B cell (primary cell): ENCODE data around the gene SPINK1. TPM values are rescaled to one million over a fixed set of nuclear protein-coding genes. Genes with fewer than 3 reads are reported as not detected.

Source experiments
- ATAC-seq: fragments of 200-7000 bp; cut with Tn5 transposase; one replicate; pipeline ENCODE4 v1.10.0; 2021; ENCODE audit warnings: low read depth, mild to moderate bottlenecking, moderate number of reproducible peaks, moderate library complexity
- CTCF ChIA-PET: fragments of 350-600 bp; sonication (Branson Sonifier 250); formaldehyde crosslinking; loops from one replicate; lab custom pipeline; 2021; ENCODE audit warnings: antibody characterized with exemption, inconsistent platforms; lab: Charles Lee
- POLR2A ChIA-PET: fragments of 350-600 bp; sonication (Branson Sonifier 250); formaldehyde crosslinking; loops from one replicate; lab custom pipeline; 2021; ENCODE audit warnings: antibody characterized with exemption; lab: Charles Lee
- DNase-seq: peaks from one replicate; pipeline ENCODE4 v3.0.0; 2013
- H2AFZ ChIP-seq: 2 replicates; pipeline ENCODE4 v1.6.1; 2012; ENCODE audit warnings: mild to moderate bottlenecking, low read depth, low read length; ENCODE audit not compliant: insufficient read depth, poor library complexity, severe bottlenecking
- H3K27ac ChIP-seq, 2 donors: 1 replicate in 1 of 2; 2 replicates in 1 of 2; pipeline ENCODE4 v1.5.1; 2012 to 2013; ENCODE audit warnings: low read length in 2 of 2, mild to moderate bottlenecking in 2 of 2, moderate library complexity in 1 of 2
- H3K27me3 ChIP-seq, 4 experiments: fragments of 200-600 bp in 1 of 4; sonication (generic) in 1 of 4; replicated peaks in 1 of 4; 1 replicate in 2 of 4; 2 replicates in 2 of 4; pipeline versions ENCODE4 v1.6.1 to v1.7.0; 2013 to 2016; ENCODE audit warnings: low read length in 3 of 4, mild to moderate bottlenecking in 2 of 4, mixed read lengths in 1 of 4, moderate library complexity in 1 of 4; ENCODE audit not compliant: insufficient read depth in 4 of 4, control insufficient read depth in 3 of 4; ENCODE audit errors: control extremely low read depth in 1 of 4
- H3K36me3 ChIP-seq, 2 experiments: replicated peaks in 1 of 2; 1 replicate in 1 of 2; 2 replicates in 1 of 2; pipeline versions ENCODE4 v1.6.1 to v1.7.1; 2013; ENCODE audit warnings: low read length in 1 of 2; ENCODE audit not compliant: insufficient read depth in 2 of 2, control insufficient read depth in 1 of 2; ENCODE audit errors: control extremely low read depth in 1 of 2, extremely low read depth in 1 of 2
- H3K4me1 ChIP-seq, 2 donors: fragments of 200-600 bp in 1 of 2; sonication (generic) in 1 of 2; 1 replicate in 1 of 2; 2 replicates in 1 of 2; pipeline versions ENCODE4 v1.5.1 to v1.6.1; 2013 to 2017; ENCODE audit warnings: low read length in 2 of 2; ENCODE audit not compliant: control insufficient read depth in 2 of 2, insufficient read depth in 2 of 2
- H3K4me2 ChIP-seq: replicated peaks from 2 replicates; pipeline ENCODE3; 2012; ENCODE audit warnings: mild to moderate bottlenecking, low read depth, low read length; ENCODE audit not compliant: poor library complexity, severe bottlenecking
- H3K4me3 ChIP-seq, 5 experiments: fragments of 200-600 bp in 1 of 5; sonication (generic) in 1 of 5; 1 replicate in 3 of 5; 2 replicates in 2 of 5; pipeline versions ENCODE4 v1.5.1 to v1.7.0; 2011 to 2016; ENCODE audit warnings: low read length in 4 of 5, mild to moderate bottlenecking in 4 of 5, low read depth in 2 of 5, control low read depth in 1 of 5, moderate library complexity in 1 of 5; ENCODE audit not compliant: insufficient read depth in 1 of 5; ENCODE audit errors: control extremely low read depth in 1 of 5, extremely low read depth in 1 of 5
- H3K79me2 ChIP-seq: fragments of 200-600 bp; sonication (generic); one replicate; pipeline ENCODE4 v1.6.0; 2016; ENCODE audit warnings: low read length; ENCODE audit not compliant: control insufficient read depth, insufficient read depth
- H3K9ac ChIP-seq: fragments of 200-600 bp; sonication (generic); 2 replicates; pipeline ENCODE4 v1.6.1; 2017; ENCODE audit warnings: mild to moderate bottlenecking, low read length, moderate library complexity
- H3K9me3 ChIP-seq, 3 donors: one replicate each; pipeline versions ENCODE4 v1.6.1 to v1.7.1; 2013; ENCODE audit warnings: low read length in 2 of 3; ENCODE audit not compliant: control insufficient read depth in 2 of 3, insufficient read depth in 1 of 3; ENCODE audit errors: control extremely low read depth in 1 of 3
- H4K20me1 ChIP-seq: 2 replicates; pipeline ENCODE4 v1.6.0; 2012; ENCODE audit warnings: mild to moderate bottlenecking, low read length; ENCODE audit not compliant: insufficient read depth, control insufficient read depth, poor library complexity, severe bottlenecking
- H3K27ac Mint-ChIP-seq: one replicate; pipeline ENCODE4 v1.8.0; 2021; ENCODE audit warnings: mixed read lengths
- H3K27me3 Mint-ChIP-seq: one replicate; pipeline ENCODE4 v1.8.0; 2021; ENCODE audit warnings: mixed read lengths
- H3K4me1 Mint-ChIP-seq: one replicate; pipeline ENCODE4 v1.8.0; 2021; ENCODE audit warnings: mixed read lengths
- H3K4me3 Mint-ChIP-seq: one replicate; pipeline ENCODE4 v1.8.0; 2021; ENCODE audit warnings: mixed read lengths
- H3K9me3 Mint-ChIP-seq: one replicate; pipeline ENCODE4 v1.8.0; 2022; ENCODE audit warnings: mixed read lengths; ENCODE audit not compliant: insufficient read depth
- EZH2 ChIP-seq: IDR thresholded peaks from 2 replicates; pipeline ENCODE4 v1.6.1; 2012; ENCODE audit warnings: borderline replicate concordance, low read depth, mild to moderate bottlenecking, moderate library complexity, low read length; ENCODE audit not compliant: insufficient read depth, poor library complexity, severe bottlenecking
- WGBS: methylation state at CpG from one replicate; pipeline ENCODE4 v1.1.5; 2013; ENCODE audit warnings: missing lambda C conversion rate; ENCODE audit not compliant: insufficient coverage; 5-methylcytosine and 5-hydroxymethylcytosine counted together
- intact Hi-C: fragments of 100-400 bp; cut with micrococcal nuclease; formaldehyde crosslinking; loops from one replicate; pipeline ENCODE4 v1.10.0; 2022
- polyA plus RNA-seq: library from polyadenylated mRNA; depleted of rRNA; stranded (reverse); fragments of >200 nt; gene quantifications from 2 replicates; pipeline ENCODE4 v1.2.3, GENCODE V29; 2012
- total RNA-seq, 2 donors: library from RNA; stranded (reverse); fragments of 120-200 nt in 1 of 2; gene quantifications; 1 replicate in 1 of 2; 2 replicates in 1 of 2; pipeline versions ENCODE4 v1.2.3 to v1.2.4, GENCODE V29; 2013 to 2022
- TF ChIP-seq, protein P1 (sequence below): fragments of 200-600 bp; IDR thresholded peaks from one replicate; pipeline ENCODE4 v1.8.0; 2022; ENCODE audit warnings: antibody characterized with exemption, mild to moderate bottlenecking

Gene SPINK1
- total and polyA plus RNA-seq, 2 donors (not counting 1 experiment from before 2014, with no cell fraction given), result not detected

DNA sequence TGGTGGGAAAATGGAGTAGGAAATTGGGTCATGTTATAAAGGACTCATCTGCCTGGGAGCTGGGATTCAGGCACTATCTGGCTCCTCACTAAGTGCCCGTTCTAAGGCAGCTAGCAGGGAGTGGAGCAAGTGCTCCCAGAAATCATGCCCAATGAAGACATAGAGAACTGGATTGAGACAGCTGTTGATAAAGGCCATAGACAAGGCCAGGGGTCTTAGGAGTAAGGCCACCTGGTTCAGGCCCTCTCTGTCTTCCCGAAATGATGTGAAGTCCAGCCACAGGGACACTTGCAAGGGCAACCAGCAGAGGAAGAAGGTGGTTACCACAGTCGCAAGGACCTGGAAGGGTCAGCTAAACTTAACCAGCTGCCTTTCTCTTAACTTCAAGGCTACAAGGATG lies 20.1 kb upstream of the SPINK1 start:
- no peak for DNase-seq
- intact Hi-C loops, result no loop called here

DNA sequence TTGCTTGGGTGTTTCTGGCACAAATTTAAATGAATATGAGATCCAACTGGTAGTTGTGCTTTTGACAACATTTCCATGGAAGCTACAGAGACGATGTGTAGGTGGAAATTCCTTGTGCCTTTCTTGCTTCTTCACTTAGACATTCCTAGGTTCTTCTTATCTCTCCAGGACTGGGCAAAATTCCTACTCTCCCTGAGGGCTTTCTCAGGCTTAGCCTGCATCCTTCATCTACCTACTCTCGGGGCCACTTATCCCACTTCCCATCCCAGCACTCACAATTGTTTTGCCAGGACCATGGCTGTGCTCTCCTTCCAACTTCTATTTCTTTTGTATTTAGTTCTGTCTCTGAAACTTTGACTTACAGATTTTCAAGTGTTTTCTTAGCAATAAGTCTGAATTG lies 17.8 kb upstream of the SPINK1 start:
- CTCF ChIA-PET, result interaction anchor here (1.4 to 1.5 kb wide), 2 partner anchors 10 to 12 kb away, joined by 3 read pairs; no protein-coding TSS in a partner anchor
- no peak overlapping the region for H2AFZ ChIP-seq
- H3K4me3 ChIP-seq, result no peak overlapping the region
- peaks cover 14% of the 10 kb centered on the region for H3K27me3 Mint-ChIP-seq
- no peak for DNase-seq
- H3K4me1 ChIP-seq, result no peaks in the 10 kb centered on the region
- no peaks in the 10 kb centered on the region for H3K79me2 ChIP-seq
- no peaks in the 10 kb centered on the region for H3K36me3 ChIP-seq
- H3K9ac ChIP-seq, result no peak overlapping the region
- no peaks in the 10 kb centered on the region for H4K20me1 ChIP-seq
- intact Hi-C loops, result no loop called here
- no peak overlapping the region for H3K4me3 Mint-ChIP-seq
- POLR2A ChIA-PET, result no interaction called here
- H3K4me1 Mint-ChIP-seq, result no peaks in the 10 kb centered on the region
- H3K27ac Mint-ChIP-seq, result no peak overlapping the region
- TF ChIP-seq, protein P1, sequence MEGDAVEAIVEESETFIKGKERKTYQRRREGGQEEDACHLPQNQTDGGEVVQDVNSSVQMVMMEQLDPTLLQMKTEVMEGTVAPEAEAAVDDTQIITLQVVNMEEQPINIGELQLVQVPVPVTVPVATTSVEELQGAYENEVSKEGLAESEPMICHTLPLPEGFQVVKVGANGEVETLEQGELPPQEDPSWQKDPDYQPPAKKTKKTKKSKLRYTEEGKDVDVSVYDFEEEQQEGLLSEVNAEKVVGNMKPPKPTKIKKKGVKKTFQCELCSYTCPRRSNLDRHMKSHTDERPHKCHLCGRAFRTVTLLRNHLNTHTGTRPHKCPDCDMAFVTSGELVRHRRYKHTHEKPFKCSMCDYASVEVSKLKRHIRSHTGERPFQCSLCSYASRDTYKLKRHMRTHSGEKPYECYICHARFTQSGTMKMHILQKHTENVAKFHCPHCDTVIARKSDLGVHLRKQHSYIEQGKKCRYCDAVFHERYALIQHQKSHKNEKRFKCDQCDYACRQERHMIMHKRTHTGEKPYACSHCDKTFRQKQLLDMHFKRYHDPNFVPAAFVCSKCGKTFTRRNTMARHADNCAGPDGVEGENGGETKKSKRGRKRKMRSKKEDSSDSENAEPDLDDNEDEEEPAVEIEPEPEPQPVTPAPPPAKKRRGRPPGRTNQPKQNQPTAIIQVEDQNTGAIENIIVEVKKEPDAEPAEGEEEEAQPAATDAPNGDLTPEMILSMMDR, result no peak
- no peak for TF ChIP-seq EZH2
- 89% methylated on average over 1 of the region's 2 CpGs for WGBS
- H3K4me2 ChIP-seq, result no peak overlapping the region
- no peak overlapping the region for H3K27ac ChIP-seq
- no peaks in the 10 kb centered on the region for H3K9me3 Mint-ChIP-seq
- H3K9me3 ChIP-seq, result no peaks in the 10 kb centered on the region
- ATAC-seq, result no peak
- H3K27me3 ChIP-seq, result no peaks in the 10 kb centered on the region

More for the DNA sequence above, 20.1 kb upstream of the SPINK1 start:
- Mint-ChIP-seq H3K4me1 (no peaks in the 10 kb centered on the region), H3K9me3 (no peaks in the 10 kb centered on the region), H3K27ac (no peak overlapping the region), H3K4me3 (no peak overlapping the region), H3K27me3 (peaks cover 23% of the 10 kb centered on the region)
- CTCF ChIA-PET, result no interaction called here
- H3K4me2 ChIP-seq, result no peak overlapping the region
- POLR2A ChIA-PET, result no interaction called here
- no peaks in the 10 kb centered on the region for H3K79me2 ChIP-seq
- no peaks in the 10 kb centered on the region for H4K20me1 ChIP-seq
- H3K4me3 ChIP-seq, result no peak overlapping the region
- H3K36me3 ChIP-seq, result no peaks in the 10 kb centered on the region
- no peaks in the 10 kb centered on the region for H3K4me1 ChIP-seq
- H3K27ac ChIP-seq, result no peak overlapping the region
- 93% methylated on average over 3 of the region's 3 CpGs for WGBS
- no peak for TF ChIP-seq EZH2
- TF ChIP-seq, protein P1, result no peak
- no peaks in the 10 kb centered on the region for H3K9me3 ChIP-seq
- H3K9ac ChIP-seq, result no peak overlapping the region
- no peak for ATAC-seq
- H3K27me3 ChIP-seq, result no peaks in the 10 kb centered on the region
- no peak overlapping the region for H2AFZ ChIP-seq
